ENCODE results near the gene MST1.
"Not testable (repeated sequence)": the region's sequence is repeated elsewhere in the genome, so short reads cannot be mapped to it uniquely, and the experiment has no call there.

Gene MST1

DNA sequence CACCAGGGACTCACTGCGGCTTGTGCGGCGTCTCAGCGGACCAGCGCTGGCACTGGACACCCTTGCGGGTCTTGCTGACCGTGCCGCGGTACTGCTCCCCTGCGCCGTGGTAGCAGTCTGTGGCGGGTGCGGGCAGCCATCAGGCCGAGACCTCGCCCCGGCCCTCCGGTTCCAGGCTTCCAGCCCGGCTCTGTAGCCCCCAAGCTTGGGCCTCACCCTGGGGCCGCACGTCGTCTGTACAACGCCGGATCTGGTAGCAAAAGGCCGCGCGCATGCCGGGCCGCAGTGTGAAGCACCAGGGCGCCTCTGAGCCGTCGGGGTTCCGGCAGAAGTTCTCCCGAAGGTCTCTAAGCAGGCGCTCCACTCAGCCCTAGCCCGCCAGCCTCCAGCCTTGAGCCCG, 3.4 kb downstream of the MST1 start:
- not testable (repeated sequence) for H2BK120ac ChIP-seq (ENCODE audit: low read depth, low read length); H3K4ac ChIP-seq (ENCODE audit: low read length); H3K79me1 ChIP-seq (ENCODE audit: low read depth, low read length); H3K4me3 ChIP-seq (ENCODE audit: low read length in 2 of 2); H3K27ac ChIP-seq (replicated peaks; ENCODE audit: low read length); H3K4me1 ChIP-seq (ENCODE audit: control insufficient read depth in 2 of 2, insufficient read depth in 1 of 2, low read depth in 1 of 2, low read length in 2 of 2); H3K9me3 ChIP-seq (replicated peaks in 1 of 2; ENCODE audit: control insufficient read depth in 2 of 2, insufficient read depth in 1 of 2, low read depth in 1 of 2, low read length in 2 of 2); H4K91ac ChIP-seq (ENCODE audit: low read depth, low read length, poor library complexity); H3K14ac ChIP-seq (ENCODE audit: low read length); H3K27me3 ChIP-seq (ENCODE audit: control insufficient read depth in 3 of 3, insufficient read depth in 3 of 3, low read depth in 1 of 3, low read length in 3 of 3); H2AK5ac ChIP-seq (ENCODE audit: low read depth, low read length); DNase-seq (ENCODE audit: low spot score); H3K18ac ChIP-seq (ENCODE audit: low read length); H2BK15ac ChIP-seq (ENCODE audit: low read length); H3K23ac ChIP-seq (ENCODE audit: low read depth, low read length, poor library complexity); H2AFZ ChIP-seq (ENCODE audit: low read length); H2BK12ac ChIP-seq (ENCODE audit: low read length); H3K9ac ChIP-seq (ENCODE audit: low read depth, low read length, poor library complexity); H4K8ac ChIP-seq (ENCODE audit: low read depth, low read length); H2BK5ac ChIP-seq (ENCODE audit: low read length)
- WGBS, 2 donors (ENCODE audit: extremely low coverage in 2 of 2, insufficient read length in 2 of 2, insufficient replicate concordance in 1 of 2): no CpG with 5 or more reads among the region's 36 CpGs
- Histone ChIP-seq H3K36me3 (replicated peaks in 1 of 2; ENCODE audit: control insufficient read depth in 2 of 2, insufficient read depth in 2 of 2, low read length in 2 of 2) (peaks cover 29 to 39% of the 10 kb centered on the region in 2 donors), H3K4me2 (ENCODE audit: insufficient read depth, low read length, poor library complexity, severe bottlenecking) (peak overlapping the region; percentile 89)

GRCh38 chr3:49685103-49685502, 4.2 kb downstream of the MST1 start:
- not testable (repeated sequence) for H3K4ac ChIP-seq (ENCODE audit: low read length); DNase-seq (ENCODE audit: low spot score); H3K23ac ChIP-seq (ENCODE audit: low read depth, low read length, poor library complexity); H2BK12ac ChIP-seq (ENCODE audit: low read length); H2BK15ac ChIP-seq (ENCODE audit: low read length); H3K27ac ChIP-seq (replicated peaks; ENCODE audit: low read length); H3K9me3 ChIP-seq (replicated peaks in 1 of 2; ENCODE audit: control insufficient read depth in 2 of 2, insufficient read depth in 1 of 2, low read depth in 1 of 2, low read length in 2 of 2); H2AFZ ChIP-seq (ENCODE audit: low read length); H3K4me2 ChIP-seq (ENCODE audit: insufficient read depth, low read length, poor library complexity, severe bottlenecking); H3K27me3 ChIP-seq (ENCODE audit: control insufficient read depth in 3 of 3, insufficient read depth in 3 of 3, low read depth in 1 of 3, low read length in 3 of 3); H3K79me1 ChIP-seq (ENCODE audit: low read depth, low read length); H3K4me1 ChIP-seq (ENCODE audit: control insufficient read depth in 2 of 2, insufficient read depth in 1 of 2, low read depth in 1 of 2, low read length in 2 of 2); H3K9ac ChIP-seq (ENCODE audit: low read depth, low read length, poor library complexity); H3K4me3 ChIP-seq (ENCODE audit: low read length in 2 of 2); H2AK5ac ChIP-seq (ENCODE audit: low read depth, low read length); H3K18ac ChIP-seq (ENCODE audit: low read length); H4K8ac ChIP-seq (ENCODE audit: low read depth, low read length); H2BK120ac ChIP-seq (ENCODE audit: low read depth, low read length); H4K91ac ChIP-seq (ENCODE audit: low read depth, low read length, poor library complexity); H3K14ac ChIP-seq (ENCODE audit: low read length); H2BK5ac ChIP-seq (ENCODE audit: low read length)
- WGBS, 2 donors (ENCODE audit: extremely low coverage in 2 of 2, insufficient read length in 2 of 2, insufficient replicate concordance in 1 of 2): no CpG with 5 or more reads among the region's 10 CpGs
- peaks cover 34 to 46% of the 10 kb centered on the region in 2 donors for H3K36me3 ChIP-seq (replicated peaks in 1 of 2; ENCODE audit: control insufficient read depth in 2 of 2, insufficient read depth in 2 of 2, low read length in 2 of 2)

- no CpG with 5 or more reads among the region's 2 CpGs for WGBS, 2 donors (ENCODE audit: extremely low coverage in 2 of 2, insufficient read length in 2 of 2, insufficient replicate concordance in 1 of 2)
- H3K27ac ChIP-seq (replicated peaks; ENCODE audit: low read length): not testable (repeated sequence)
These were observed 4.8 kb downstream of the MST1 start for GRCh38 chr3:49684453-49684852.

GRCh38 chr3:49683162-49683561, 6.1 kb downstream of the MST1 start:
- Histone ChIP-seq H2BK120ac (ENCODE audit: low read depth, low read length) (no peak overlapping the region), H3K27me3 (ENCODE audit: control insufficient read depth in 3 of 3, insufficient read depth in 3 of 3, low read depth in 1 of 3, low read length in 3 of 3) (peaks cover 0 to 3% (median 0%) of the 10 kb centered on the region in 3 experiments), H2BK5ac (ENCODE audit: low read length) (peak overlapping the region; percentile 53), H3K9me3 (replicated peaks in 1 of 2; ENCODE audit: control insufficient read depth in 2 of 2, insufficient read depth in 1 of 2, low read depth in 1 of 2, low read length in 2 of 2) (no peaks in the 10 kb centered on the region), H4K8ac (ENCODE audit: low read depth, low read length) (no peak overlapping the region), H3K4me1 (ENCODE audit: control insufficient read depth in 2 of 2, insufficient read depth in 1 of 2, low read depth in 1 of 2, low read length in 2 of 2) (no peaks in the 10 kb centered on the region), H2BK12ac (ENCODE audit: low read length) (no peak overlapping the region), H2AK5ac (ENCODE audit: low read depth, low read length) (no peak overlapping the region), H4K91ac (ENCODE audit: low read depth, low read length, poor library complexity) (no peak overlapping the region), H2BK15ac (ENCODE audit: low read length) (no peak overlapping the region), H3K79me1 (ENCODE audit: low read depth, low read length) (no peaks in the 10 kb centered on the region), H3K4me2 (ENCODE audit: insufficient read depth, low read length, poor library complexity, severe bottlenecking) (no peak overlapping the region), H3K4me3 (ENCODE audit: low read length in 2 of 2) (no peak overlapping the region), H3K9ac (ENCODE audit: low read depth, low read length, poor library complexity) (peak overlapping the region; percentile 3), H3K23ac (ENCODE audit: low read depth, low read length, poor library complexity) (peak overlapping the region; percentile 55), H3K18ac (ENCODE audit: low read length) (no peak overlapping the region), H3K36me3 (replicated peaks in 1 of 2; ENCODE audit: control insufficient read depth in 2 of 2, insufficient read depth in 2 of 2, low read length in 2 of 2) (peaks cover 53 to 66% of the 10 kb centered on the region in 2 donors), H3K27ac (replicated peaks; ENCODE audit: low read length) (no peak overlapping the region), H2AFZ (ENCODE audit: low read length) (no peak overlapping the region), H3K4ac (ENCODE audit: low read length) (no peak overlapping the region), H3K14ac (ENCODE audit: low read length) (no peak overlapping the region)
- DNase-seq (ENCODE audit: low spot score): no peak
- no CpG with 5 or more reads among the region's 6 CpGs for WGBS, 2 donors (ENCODE audit: extremely low coverage in 2 of 2, insufficient read length in 2 of 2, insufficient replicate concordance in 1 of 2)

More at GRCh38 chr3:49684453-49684852, 4.8 kb downstream of the MST1 start:
- H3K23ac ChIP-seq (ENCODE audit: low read depth, low read length, poor library complexity); H4K8ac ChIP-seq (ENCODE audit: low read depth, low read length); H3K4ac ChIP-seq (ENCODE audit: low read length); H3K9me3 ChIP-seq (replicated peaks in 1 of 2; ENCODE audit: control insufficient read depth in 2 of 2, insufficient read depth in 1 of 2, low read depth in 1 of 2, low read length in 2 of 2); H3K4me1 ChIP-seq (ENCODE audit: control insufficient read depth in 2 of 2, insufficient read depth in 1 of 2, low read depth in 1 of 2, low read length in 2 of 2); H2BK120ac ChIP-seq (ENCODE audit: low read depth, low read length); H2BK5ac ChIP-seq (ENCODE audit: low read length); H4K91ac ChIP-seq (ENCODE audit: low read depth, low read length, poor library complexity); H3K14ac ChIP-seq (ENCODE audit: low read length); H2BK15ac ChIP-seq (ENCODE audit: low read length); H3K4me2 ChIP-seq (ENCODE audit: insufficient read depth, low read length, poor library complexity, severe bottlenecking); H3K9ac ChIP-seq (ENCODE audit: low read depth, low read length, poor library complexity); H2AK5ac ChIP-seq (ENCODE audit: low read depth, low read length); H3K27me3 ChIP-seq (ENCODE audit: control insufficient read depth in 3 of 3, insufficient read depth in 3 of 3, low read depth in 1 of 3, low read length in 3 of 3); H3K79me1 ChIP-seq (ENCODE audit: low read depth, low read length); H2BK12ac ChIP-seq (ENCODE audit: low read length); H3K4me3 ChIP-seq (ENCODE audit: low read length in 2 of 2); H3K18ac ChIP-seq (ENCODE audit: low read length); DNase-seq (ENCODE audit: low spot score); H2AFZ ChIP-seq (ENCODE audit: low read length): not testable (repeated sequence)
- H3K36me3 ChIP-seq (replicated peaks in 1 of 2; ENCODE audit: control insufficient read depth in 2 of 2, insufficient read depth in 2 of 2, low read length in 2 of 2): peaks cover 40 to 53% of the 10 kb centered on the region in 2 donors

All from neuronal stem cell (in vitro differentiated cells).